ENCODE measurements around the gene NECTIN3. TPM values are rescaled to one million over a fixed set of nuclear protein-coding genes. Genes with fewer than 3 reads are reported as not detected.

The NECTIN3 gene
- total RNA-seq, 1 experiment from 2014 or later, result 18.8 TPM

- Histone ChIP-seq H3K27ac (ENCODE audit: low read length) (no peak overlapping the region), H3K4me3 (ENCODE audit: low read depth in 2 of 2, low read length in 2 of 2) (no peak overlapping the region), H3K4me1 (ENCODE audit: control insufficient read depth, insufficient read depth, low read length) (no peaks in the 10 kb centered on the region), H3K36me3 (ENCODE audit: control insufficient read depth, insufficient read depth, low read length) (no peaks in the 10 kb centered on the region), H3K9me3 (ENCODE audit: control insufficient read depth, insufficient read depth, low read depth, low read length) (no peaks in the 10 kb centered on the region), H3K27me3 (ENCODE audit: control insufficient read depth, insufficient read depth, low read length) (no peaks in the 10 kb centered on the region)
- intact Hi-C loops (cut with micrococcal nuclease; ENCODE audit: unreplicated experiment), result no loop called here
- no peak for DNase-seq (ENCODE audit: low read depth, low spot score)
- no peak for TF ChIP-seq CTCF (IDR thresholded peaks at IDR 0.05)
- TF ChIP-seq SIN3A (IDR thresholded peaks at IDR 0.05; ENCODE audit: borderline replicate concordance, insufficient read depth, low read depth, low read length), result no peak
- TF ChIP-seq REST (IDR thresholded peaks at IDR 0.05; ENCODE audit: insufficient read depth in 1 of 2, low read depth in 2 of 2, low read length in 1 of 2), result no peak
- TF ChIP-seq POLR2AphosphoS5 (IDR thresholded peaks at IDR 0.05; ENCODE audit: low read depth, low read length), result no peak
- no peak for TF ChIP-seq TCF7L2 (IDR thresholded peaks at IDR 0.05; ENCODE audit: low read depth, low read length)
- in situ Hi-C loops (cut with HindIII; ENCODE audit: low pct_unique_long_range_greater_than_20kb, low sequenced_read_pairs), result no loop called here
- no peak for ATAC-seq
- POLR2A ChIA-PET, result no interaction called here
- no TSS peak for BruUV-seq (replicated peaks)
- CTCF ChIA-PET, result interaction anchor here (0.5 kb wide), 1 partner anchor 736 kb away, joined by 6 read pairs; no protein-coding TSS in a partner anchor
Measured at GRCh38 chr3:111159391-111159790, 87.8 kb downstream of the NECTIN3 start.

- H3K4me1 ChIP-seq (ENCODE audit: control insufficient read depth, insufficient read depth, low read length), result no peaks in the 10 kb centered on the region
- H3K9me3 ChIP-seq (ENCODE audit: control insufficient read depth, insufficient read depth, low read depth, low read length), result no peaks in the 10 kb centered on the region
- intact Hi-C loops (cut with micrococcal nuclease; ENCODE audit: unreplicated experiment) (no loop called here), in situ Hi-C loops (cut with HindIII; ENCODE audit: low pct_unique_long_range_greater_than_20kb, low sequenced_read_pairs) (no loop called here)
- no TSS peak for BruUV-seq (replicated peaks)
- no peak for TF ChIP-seq REST (IDR thresholded peaks at IDR 0.05; ENCODE audit: insufficient read depth in 1 of 2, low read depth in 2 of 2, low read length in 1 of 2)
- no peak for TF ChIP-seq CTCF (IDR thresholded peaks at IDR 0.05)
- no peak for TF ChIP-seq TCF7L2 (IDR thresholded peaks at IDR 0.05; ENCODE audit: low read depth, low read length)
- TF ChIP-seq SIN3A (IDR thresholded peaks at IDR 0.05; ENCODE audit: borderline replicate concordance, insufficient read depth, low read depth, low read length), result no peak
- no peak for TF ChIP-seq POLR2AphosphoS5 (IDR thresholded peaks at IDR 0.05; ENCODE audit: low read depth, low read length)
- no peak overlapping the region for H3K27ac ChIP-seq (ENCODE audit: low read length)
- ATAC-seq, result no peak
- no peaks in the 10 kb centered on the region for H3K36me3 ChIP-seq (ENCODE audit: control insufficient read depth, insufficient read depth, low read length)
- no peak overlapping the region for H3K4me3 ChIP-seq (ENCODE audit: low read depth in 2 of 2, low read length in 2 of 2)
- CTCF ChIA-PET, result no interaction called here
- POLR2A ChIA-PET, result no interaction called here
- DNase-seq (ENCODE audit: low read depth, low spot score), result no peak
- H3K27me3 ChIP-seq (ENCODE audit: control insufficient read depth, insufficient read depth, low read length), result no peaks in the 10 kb centered on the region
Measured at GRCh38 chr3:111164621-111165020, 93.0 kb downstream of the NECTIN3 start.

Measured in Panc1 (cell line).